GM12873 (cell line): ENCODE results near the gene TUBGCP2.

Source experiments
- CTCF ChIP-seq: IDR thresholded peaks from 2 replicates; pipeline ENCODE4 v1.5.1; 2012; ENCODE audit warnings: low read depth, mild to moderate bottlenecking, moderate library complexity, low read length, control low read depth; ENCODE audit not compliant: insufficient read depth; ENCODE audit errors: missing control alignments

Gene TUBGCP2

GRCh38 chr10:133353988-133354605 lies 45.4 kb upstream of the TUBGCP2 start:
- no peak for TF ChIP-seq CTCF

DNA sequence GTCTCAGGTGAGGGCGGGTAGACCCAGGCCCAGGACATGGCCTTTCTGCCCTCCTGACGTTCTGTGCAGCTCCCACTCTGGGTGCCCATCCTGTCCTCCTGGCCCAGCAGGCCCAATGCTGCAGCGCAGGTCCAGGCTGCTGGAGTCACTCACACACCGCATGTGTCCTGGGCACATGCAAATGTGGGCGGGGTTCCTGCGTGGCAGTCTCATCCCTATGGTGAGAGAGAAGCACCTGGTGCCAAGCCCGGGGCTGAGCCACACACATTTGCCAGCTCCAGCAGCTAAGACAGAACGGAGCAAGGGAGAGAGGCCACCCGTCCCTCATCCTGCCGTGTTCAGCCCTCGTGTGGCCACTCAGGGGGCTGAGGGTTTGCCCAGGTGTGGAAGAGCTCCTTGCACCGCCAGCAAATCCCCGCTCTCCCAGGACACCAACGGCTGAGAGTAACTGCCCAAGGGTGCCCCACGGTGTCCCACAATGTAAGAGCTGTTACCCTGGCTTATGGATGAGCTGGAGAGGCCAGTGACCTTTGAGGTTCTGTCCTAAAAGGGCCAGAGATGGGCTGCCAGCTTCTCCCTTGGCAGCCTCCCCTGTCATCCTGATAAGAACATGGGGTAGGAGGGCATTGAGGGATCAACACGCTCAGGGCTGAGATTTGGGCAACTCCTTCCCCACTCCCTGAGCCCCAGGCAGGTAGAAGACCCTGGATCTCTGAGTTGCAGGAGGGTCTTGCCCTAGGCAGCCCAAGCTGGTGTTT lies 44.7 kb upstream of the TUBGCP2 start:
- no peak for TF ChIP-seq CTCF

GRCh38 chr10:133351408-133352318 lies 43.0 kb upstream of the TUBGCP2 start:
- TF ChIP-seq CTCF = peak; percentile 18

GRCh38 chr10:133350950-133351329 lies 42.3 kb upstream of the TUBGCP2 start:
- TF ChIP-seq CTCF = no peak

- no peak for TF ChIP-seq CTCF
Observed at GRCh38 chr10:133350283-133350949, 41.7 kb upstream of the TUBGCP2 start.

DNA sequence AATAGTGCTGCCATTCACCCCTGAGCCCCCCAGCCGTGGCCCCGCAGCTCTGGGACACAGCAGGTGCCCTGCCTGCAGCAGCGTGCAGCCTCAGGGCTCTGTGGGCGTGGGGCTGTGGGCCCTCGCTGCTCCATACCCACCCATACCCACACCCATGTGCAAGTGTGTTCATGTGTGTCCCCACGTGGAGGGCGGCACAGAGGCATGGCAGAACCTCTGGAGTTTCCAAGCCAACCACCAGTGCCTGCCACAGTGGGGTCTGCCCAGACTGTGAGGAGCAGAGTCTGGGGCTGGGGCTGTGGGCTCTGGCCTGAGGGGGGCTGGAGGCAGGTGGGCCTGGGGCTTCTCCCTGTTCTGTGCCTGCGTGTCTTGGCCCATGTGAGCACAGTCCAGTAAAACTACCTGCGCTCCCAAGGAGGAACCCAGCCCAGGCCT lies 40.9 kb upstream of the TUBGCP2 start:
- TF ChIP-seq CTCF = no peak

DNA sequence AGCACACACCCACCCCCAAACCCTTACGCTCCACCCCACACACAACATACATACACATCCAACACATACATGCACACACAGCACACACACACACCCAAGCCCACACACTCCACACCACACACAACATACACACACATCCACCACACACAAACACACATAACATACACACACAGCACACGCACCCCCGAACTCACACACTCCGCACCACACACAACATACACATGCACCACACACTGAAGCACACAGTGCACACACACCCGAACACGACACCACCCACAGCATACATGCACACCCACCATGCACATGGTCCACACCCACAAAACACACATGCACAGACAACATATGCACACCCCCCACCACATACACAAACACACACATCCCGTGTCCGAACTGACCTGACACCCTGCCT lies 40.5 kb upstream of the TUBGCP2 start:
- no peak for TF ChIP-seq CTCF
